HCT116 (cell line): ENCODE results near the gene SPTLC3.

ENCODE experiments used
- CBX3 ChIP-seq: IDR thresholded peaks from 2 replicates; pipeline ENCODE4 v1.6.1; 2012; ENCODE audit warnings: low read depth
- CTCF ChIP-seq, 3 experiments: fragments of 200-600 bp in 1 of 3; sonication (generic) in 1 of 3; IDR thresholded peaks in 2 of 3; conservative IDR thresholded peaks in 1 of 3; 2 replicates each; pipeline ENCODE4 v1.5.1; 2012 to 2017; ENCODE audit warnings: low read depth in 2 of 3, low read length in 2 of 3, antibody characterized with exemption in 1 of 3, borderline replicate concordance in 1 of 3, control low read depth in 1 of 3, mild to moderate bottlenecking in 1 of 3, mixed read lengths in 1 of 3, mixed run types in 1 of 3, moderate library complexity in 1 of 3; ENCODE audit not compliant: insufficient read depth in 1 of 3
- ELF1 ChIP-seq: IDR thresholded peaks from 2 replicates; pipeline ENCODE4 v1.6.1; 2012; ENCODE audit warnings: low read depth, borderline replicate concordance
- EZH2 ChIP-seq: fragments of 200-600 bp; sonication (generic); IDR thresholded peaks from 2 replicates; pipeline ENCODE4 v1.6.1; 2017; ENCODE audit warnings: antibody characterized with exemption, mixed run types
- POLR2A ChIP-seq: IDR thresholded peaks from 2 replicates; pipeline ENCODE4 v1.7.0; 2011; ENCODE audit warnings: borderline replicate concordance; ENCODE audit not compliant: insufficient read depth, insufficient read length; ENCODE audit errors: extremely low read depth
- YY1 ChIP-seq: IDR thresholded peaks from 2 replicates; pipeline ENCODE4 v1.6.1; 2011; ENCODE audit warnings: low read length, low read depth, moderate library complexity, mild to moderate bottlenecking; ENCODE audit not compliant: insufficient replicate concordance; ENCODE audit errors: extremely low read depth

- TF ChIP-seq YY1: no peak
- TF ChIP-seq POLR2A: no peak
- no peak for TF ChIP-seq EZH2
- TF ChIP-seq CTCF (IDR thresholded peaks at IDR 0.05 in 2 of 3, conservative IDR thresholded peaks at IDR 0.05 in 1 of 3; ENCODE audit: borderline replicate concordance in 1 of 3, insufficient read depth in 1 of 3, low read depth in 2 of 3, low read length in 2 of 3): no peak
- TF ChIP-seq CBX3: no peak
- no peak for TF ChIP-seq ELF1
These were observed 25.3 kb downstream of the SPTLC3 start for GRCh38 chr20:13034115-13034514.
